ENCODE measurements around the gene HLA-DPA1.
"Not testable (repeated sequence)": the region's sequence is repeated elsewhere in the genome, so short reads cannot be mapped to it uniquely, and the experiment has no call there.

HLA-DPA1 gene

GRCh38 chr6:33105916-33106871 is 32.7 kb upstream of the HLA-DPA1 start:
- no peaks in the 10 kb centered on the region for H3K36me3 ChIP-seq (ENCODE audit: control insufficient read depth, insufficient read depth, low read length)
- no peaks in the 10 kb centered on the region for H3K27me3 ChIP-seq (ENCODE audit: control insufficient read depth, insufficient read depth, low read length)
- H3K9ac ChIP-seq (ENCODE audit: low read length) = no peak overlapping the region
- no peaks in the 10 kb centered on the region for H3K4me1 ChIP-seq (ENCODE audit: control insufficient read depth, insufficient read depth, low read length)
- H3K4me3 ChIP-seq (ENCODE audit: low read length) = no peak overlapping the region
- no peak overlapping the region for H3K27ac ChIP-seq (ENCODE audit: low read depth, low read length)

GRCh38 chr6:33105386-33105785 is 31.9 kb upstream of the HLA-DPA1 start:
- no peak overlapping the region for H3K4me3 ChIP-seq (ENCODE audit: low read length)
- H3K36me3 ChIP-seq (ENCODE audit: control insufficient read depth, insufficient read depth, low read length) = no peaks in the 10 kb centered on the region
- no peak overlapping the region for H3K27ac ChIP-seq (ENCODE audit: low read depth, low read length)
- no peak overlapping the region for H3K9ac ChIP-seq (ENCODE audit: low read length)
- H3K4me1 ChIP-seq (ENCODE audit: control insufficient read depth, insufficient read depth, low read length) = no peaks in the 10 kb centered on the region
- H3K27me3 ChIP-seq (ENCODE audit: control insufficient read depth, insufficient read depth, low read length) = no peaks in the 10 kb centered on the region

- H3K4me3 ChIP-seq (ENCODE audit: low read length) = no peak overlapping the region
- no peaks in the 10 kb centered on the region for H3K27me3 ChIP-seq (ENCODE audit: control insufficient read depth, insufficient read depth, low read length)
- H3K27ac ChIP-seq (ENCODE audit: low read depth, low read length) = no peak overlapping the region
- H3K9ac ChIP-seq (ENCODE audit: low read length) = no peak overlapping the region
- H3K36me3 ChIP-seq (ENCODE audit: control insufficient read depth, insufficient read depth, low read length) = no peaks in the 10 kb centered on the region
- H3K4me1 ChIP-seq (ENCODE audit: control insufficient read depth, insufficient read depth, low read length) = no peaks in the 10 kb centered on the region
Observed at GRCh38 chr6:33104887-33105286, 31.4 kb upstream of the HLA-DPA1 start.

- H3K9ac ChIP-seq (ENCODE audit: low read length) = no peak overlapping the region
- H3K27me3 ChIP-seq (ENCODE audit: control insufficient read depth, insufficient read depth, low read length) = no peaks in the 10 kb centered on the region
- no peak overlapping the region for H3K27ac ChIP-seq (ENCODE audit: low read depth, low read length)
- H3K4me3 ChIP-seq (ENCODE audit: low read length) = no peak overlapping the region
- no peaks in the 10 kb centered on the region for H3K4me1 ChIP-seq (ENCODE audit: control insufficient read depth, insufficient read depth, low read length)
- H3K36me3 ChIP-seq (ENCODE audit: control insufficient read depth, insufficient read depth, low read length) = no peaks in the 10 kb centered on the region
Observed at GRCh38 chr6:33103776-33104175, 30.3 kb upstream of the HLA-DPA1 start.

GRCh38 chr6:33101121-33101737 is 27.8 kb upstream of the HLA-DPA1 start:
- H3K36me3 ChIP-seq (ENCODE audit: control insufficient read depth, insufficient read depth, low read length); H3K9ac ChIP-seq (ENCODE audit: low read length); H3K4me1 ChIP-seq (ENCODE audit: control insufficient read depth, insufficient read depth, low read length); H3K4me3 ChIP-seq (ENCODE audit: low read length); H3K27ac ChIP-seq (ENCODE audit: low read depth, low read length); H3K27me3 ChIP-seq (ENCODE audit: control insufficient read depth, insufficient read depth, low read length): not testable (repeated sequence)

- H3K27me3 ChIP-seq (ENCODE audit: control insufficient read depth, insufficient read depth, low read length) = no peaks in the 10 kb centered on the region
- H3K9ac ChIP-seq (ENCODE audit: low read length) = no peak overlapping the region
- no peak overlapping the region for H3K4me3 ChIP-seq (ENCODE audit: low read length)
- no peak overlapping the region for H3K27ac ChIP-seq (ENCODE audit: low read depth, low read length)
- H3K36me3 ChIP-seq (ENCODE audit: control insufficient read depth, insufficient read depth, low read length) = no peaks in the 10 kb centered on the region
- H3K4me1 ChIP-seq (ENCODE audit: control insufficient read depth, insufficient read depth, low read length) = no peaks in the 10 kb centered on the region
Observed at GRCh38 chr6:33095681-33096080, 22.2 kb upstream of the HLA-DPA1 start.

GRCh38 chr6:33093855-33094254 is 20.4 kb upstream of the HLA-DPA1 start:
- no peaks in the 10 kb centered on the region for H3K36me3 ChIP-seq (ENCODE audit: control insufficient read depth, insufficient read depth, low read length)
- no peaks in the 10 kb centered on the region for H3K27me3 ChIP-seq (ENCODE audit: control insufficient read depth, insufficient read depth, low read length)
- no peak overlapping the region for H3K27ac ChIP-seq (ENCODE audit: low read depth, low read length)
- no peak overlapping the region for H3K9ac ChIP-seq (ENCODE audit: low read length)
- H3K4me3 ChIP-seq (ENCODE audit: low read length) = no peak overlapping the region
- H3K4me1 ChIP-seq (ENCODE audit: control insufficient read depth, insufficient read depth, low read length) = no peaks in the 10 kb centered on the region

- Histone ChIP-seq H3K9ac (ENCODE audit: low read length) (no peak overlapping the region), H3K4me3 (ENCODE audit: low read length) (no peak overlapping the region), H3K4me1 (ENCODE audit: control insufficient read depth, insufficient read depth, low read length) (no peaks in the 10 kb centered on the region), H3K36me3 (ENCODE audit: control insufficient read depth, insufficient read depth, low read length) (no peaks in the 10 kb centered on the region), H3K27me3 (ENCODE audit: control insufficient read depth, insufficient read depth, low read length) (no peaks in the 10 kb centered on the region), H3K27ac (ENCODE audit: low read depth, low read length) (no peak overlapping the region)
Observed at GRCh38 chr6:33092385-33092784, 18.9 kb upstream of the HLA-DPA1 start.

GRCh38 chr6:33091957-33092356 is 18.5 kb upstream of the HLA-DPA1 start:
- Histone ChIP-seq H3K4me1 (ENCODE audit: control insufficient read depth, insufficient read depth, low read length) (no peaks in the 10 kb centered on the region), H3K27me3 (ENCODE audit: control insufficient read depth, insufficient read depth, low read length) (no peaks in the 10 kb centered on the region), H3K27ac (ENCODE audit: low read depth, low read length) (no peak overlapping the region), H3K36me3 (ENCODE audit: control insufficient read depth, insufficient read depth, low read length) (no peaks in the 10 kb centered on the region), H3K9ac (ENCODE audit: low read length) (no peak overlapping the region), H3K4me3 (ENCODE audit: low read length) (no peak overlapping the region)

GRCh38 chr6:33088931-33089620 is 15.6 kb upstream of the HLA-DPA1 start:
- Histone ChIP-seq H3K36me3 (ENCODE audit: control insufficient read depth, insufficient read depth, low read length) (no peaks in the 10 kb centered on the region), H3K4me1 (ENCODE audit: control insufficient read depth, insufficient read depth, low read length) (no peaks in the 10 kb centered on the region), H3K4me3 (ENCODE audit: low read length) (no peak overlapping the region), H3K9ac (ENCODE audit: low read length) (no peak overlapping the region), H3K27ac (ENCODE audit: low read depth, low read length) (no peak overlapping the region), H3K27me3 (ENCODE audit: control insufficient read depth, insufficient read depth, low read length) (no peaks in the 10 kb centered on the region)

GRCh38 chr6:33088258-33088930 is 14.9 kb upstream of the HLA-DPA1 start:
- Histone ChIP-seq H3K4me3 (ENCODE audit: low read length) (no peak overlapping the region), H3K27ac (ENCODE audit: low read depth, low read length) (no peak overlapping the region), H3K9ac (ENCODE audit: low read length) (no peak overlapping the region), H3K4me1 (ENCODE audit: control insufficient read depth, insufficient read depth, low read length) (no peaks in the 10 kb centered on the region), H3K27me3 (ENCODE audit: control insufficient read depth, insufficient read depth, low read length) (no peaks in the 10 kb centered on the region), H3K36me3 (ENCODE audit: control insufficient read depth, insufficient read depth, low read length) (no peaks in the 10 kb centered on the region)

GRCh38 chr6:33085627-33086026 is 12.2 kb upstream of the HLA-DPA1 start:
- no peaks in the 10 kb centered on the region for H3K27me3 ChIP-seq (ENCODE audit: control insufficient read depth, insufficient read depth, low read length)
- H3K4me3 ChIP-seq (ENCODE audit: low read length) = no peak overlapping the region
- H3K9ac ChIP-seq (ENCODE audit: low read length) = no peak overlapping the region
- H3K36me3 ChIP-seq (ENCODE audit: control insufficient read depth, insufficient read depth, low read length) = no peaks in the 10 kb centered on the region
- H3K27ac ChIP-seq (ENCODE audit: low read depth, low read length) = no peak overlapping the region
- H3K4me1 ChIP-seq (ENCODE audit: control insufficient read depth, insufficient read depth, low read length) = peaks cover 2% of the 10 kb centered on the region

Data from rectal smooth muscle tissue (tissue), 1 donor.